Liver (tissue), 9 donors: ENCODE measurements around the gene PTPN14. TPM values are rescaled to one million over a fixed set of nuclear protein-coding genes. Genes with fewer than 3 reads are reported as not detected.

Source experiments
- DNase-seq: peaks from one replicate; pipeline ENCODE4 v3.0.0-alpha.2; 2017; ENCODE audit warnings: low spot score
- H3K27ac ChIP-seq, 2 donors: one replicate each; pipeline ENCODE4 v1.7.0; 2013; ENCODE audit warnings: inconsistent platforms in 2 of 2, low read length in 2 of 2, control low read depth in 1 of 2, low read depth in 1 of 2, mild to moderate bottlenecking in 1 of 2
- H3K27me3 ChIP-seq, 4 donors: one replicate each; pipeline versions ENCODE4 v1.6.1 to v1.7.0; 2013; ENCODE audit warnings: low read length in 3 of 4, inconsistent platforms in 1 of 4, mild to moderate bottlenecking in 1 of 4, moderate library complexity in 1 of 4; ENCODE audit not compliant: control insufficient read depth in 4 of 4, insufficient read depth in 4 of 4
- H3K36me3 ChIP-seq, 4 donors: one replicate each; pipeline versions ENCODE4 v1.6.1 to v1.7.0; 2013; ENCODE audit warnings: low read length in 3 of 4, mild to moderate bottlenecking in 3 of 4, low read depth in 1 of 4, moderate library complexity in 1 of 4; ENCODE audit not compliant: control insufficient read depth in 4 of 4, insufficient read depth in 3 of 4
- H3K4me1 ChIP-seq, 4 donors: one replicate each; pipeline versions ENCODE4 v1.6.1 to v1.7.0; 2013; ENCODE audit warnings: low read length in 3 of 4, mild to moderate bottlenecking in 3 of 4, moderate library complexity in 1 of 4; ENCODE audit not compliant: control insufficient read depth in 4 of 4, insufficient read depth in 4 of 4
- H3K4me3 ChIP-seq, 3 donors: one replicate each; pipeline versions ENCODE4 v1.6.1 to v1.7.0; 2013; ENCODE audit warnings: low read length in 3 of 3, control low read depth in 1 of 3, low read depth in 1 of 3, mild to moderate bottlenecking in 1 of 3
- H3K9ac ChIP-seq, 2 donors: one replicate each; pipeline ENCODE4 v1.7.0; 2013; ENCODE audit warnings: low read length in 2 of 2, mild to moderate bottlenecking in 2 of 2, moderate library complexity in 2 of 2, control low read depth in 1 of 2, low read depth in 1 of 2
- H3K9me3 ChIP-seq, 4 donors: one replicate each; pipeline versions ENCODE4 v1.6.1 to v1.7.0; 2013; ENCODE audit warnings: low read length in 3 of 4; ENCODE audit not compliant: control insufficient read depth in 4 of 4
- ATF3 ChIP-seq: IDR thresholded peaks from 2 replicates; pipeline ENCODE4 v1.6.1; 2016; ENCODE audit warnings: antibody characterized with exemption
- EGR1 ChIP-seq, 2 donors: IDR thresholded peaks; 2 replicates each; pipeline ENCODE4 v1.6.1; 2016 to 2018; ENCODE audit warnings: antibody characterized with exemption in 2 of 2, low read depth in 2 of 2
- FOXA1 ChIP-seq: IDR thresholded peaks from 2 replicates; pipeline ENCODE4 v1.6.1; 2016; ENCODE audit warnings: antibody characterized with exemption
- HNF4A ChIP-seq, 2 donors: conservative IDR thresholded peaks; 2 replicates each; pipeline ENCODE4 v1.6.1; 2016; ENCODE audit warnings: antibody characterized with exemption in 2 of 2, mild to moderate bottlenecking in 2 of 2
- MAX ChIP-seq: IDR thresholded peaks from 2 replicates; pipeline ENCODE4 v1.6.1; 2016; ENCODE audit warnings: antibody characterized with exemption
- NR2F2 ChIP-seq: IDR thresholded peaks from 2 replicates; pipeline ENCODE4 v1.6.1; 2016; ENCODE audit warnings: antibody characterized with exemption
- RAD21 ChIP-seq, 2 donors: IDR thresholded peaks; 2 replicates each; pipeline ENCODE4 v1.6.1; 2016; ENCODE audit warnings: antibody characterized with exemption in 2 of 2, mild to moderate bottlenecking in 2 of 2
- REST ChIP-seq: IDR thresholded peaks from 2 replicates; pipeline ENCODE4 v1.6.1; 2016; ENCODE audit warnings: antibody characterized with exemption, mild to moderate bottlenecking
- RXRA ChIP-seq, 2 donors: IDR thresholded peaks; 2 replicates each; pipeline ENCODE4 v1.6.1; 2017 to 2018; ENCODE audit warnings: antibody characterized with exemption in 2 of 2, mild to moderate bottlenecking in 1 of 2
- ZBTB33 ChIP-seq: IDR thresholded peaks from 2 replicates; pipeline ENCODE4 v1.6.1; 2016; ENCODE audit warnings: antibody characterized with exemption
- WGBS: extraction: QIAGEN DNeasy Blood & Tissue Kit; methylation state at CpG from one replicate; pipeline ENCODE4 v1.1.7; 2013; 5-methylcytosine and 5-hydroxymethylcytosine counted together
- polyA plus RNA-seq, 2 donors: library from polyadenylated mRNA; stranded (reverse) in 1 of 2; unstranded in 1 of 2; fragments of 200-250 nt in 1 of 2; fragments of >200 nt in 1 of 2; fragmentation: Nextera tagmentation in 1 of 2; extraction: Ambion mirVana in 1 of 2; gene quantifications; one replicate each; pipeline versions ENCODE4 v1.2.1 to v1.2.3, GENCODE V29; 2013 to 2015
- total RNA-seq, 2 donors: library from RNA; depleted of rRNA; stranded (reverse); fragments of >200 nt; gene quantifications; one replicate each; pipeline ENCODE4 v1.2.3, GENCODE V29; 2014
- donor health status: healthy.
- donor health status: healthy.
- donor health status: healthy.
- donor health status: healthy.
- donor health status: healthy.

Gene PTPN14
- total and polyA plus RNA-seq, 4 donors, result 0.54 to 3.2 (median 1.5) TPM

GRCh38 chr1:214324896-214325800, 226.3 kb downstream of the PTPN14 start:
- TF ChIP-seq REST (no peak), ZBTB33 (no peak), NR2F2 (no peak), MAX (no peak), ATF3 (no peak), RXRA (IDR thresholded peaks at IDR 0.05) (no peak), HNF4A (conservative IDR thresholded peaks at IDR 0.05) (no peak), EGR1 (IDR thresholded peaks at IDR 0.05; ENCODE audit: low read depth in 2 of 2) (no peak)
- Histone ChIP-seq H3K4me3 (no peak overlapping the region), H3K9ac (no peak overlapping the region), H3K9me3 (no peaks in the 10 kb centered on the region), H3K36me3 (peaks cover 0 to 3% (median 1%) of the 10 kb centered on the region in 4 donors), H3K27me3 (no peaks in the 10 kb centered on the region), H3K4me1 (peaks cover 2 to 16% (median 9%) of the 10 kb centered on the region in 4 donors), H3K27ac (no peak overlapping the region)
- 93% methylated on average over 8 of the region's 8 CpGs for WGBS
- no peak for DNase-seq

- peaks cover 0 to 3% (median 1%) of the 10 kb centered on the region in 4 donors for H3K36me3 ChIP-seq
- 94% methylated on average over 5 of the region's 5 CpGs for WGBS
- H3K4me1 ChIP-seq, result peaks cover 2 to 7% (median 6%) of the 10 kb centered on the region in 4 donors
- H3K9me3 ChIP-seq, result no peaks in the 10 kb centered on the region
- H3K27ac ChIP-seq, result no peak overlapping the region
- no peak for DNase-seq
- TF ChIP-seq RAD21 (IDR thresholded peaks at IDR 0.05) (no peak), MAX (no peak), FOXA1 (no peak)
- H3K9ac ChIP-seq, result no peak overlapping the region
- H3K4me3 ChIP-seq, result no peak overlapping the region
- H3K27me3 ChIP-seq, result no peaks in the 10 kb centered on the region
Observed at GRCh38 chr1:214321705-214322453, 229.5 kb downstream of the PTPN14 start.
